GM12875 (cell line): Measurements from ENCODE around the gene SUMO3.

Experiments
- H3K4me3 ChIP-seq: one replicate; pipeline ENCODE4 v1.5.1; 2011; ENCODE audit warnings: low read depth, low read length, control low read depth
- TF ChIP-seq, protein P1 (sequence below): IDR thresholded peaks from 2 replicates; pipeline ENCODE4 v1.5.1; 2011; ENCODE audit warnings: low read depth, mild to moderate bottlenecking, control low read depth, inconsistent platforms, low read length, moderate library complexity, borderline replicate concordance; ENCODE audit not compliant: insufficient read depth

SUMO3 gene

GRCh38 chr21:44766818-44767354 is 51.0 kb downstream of the SUMO3 start:
- TF ChIP-seq, protein P1, sequence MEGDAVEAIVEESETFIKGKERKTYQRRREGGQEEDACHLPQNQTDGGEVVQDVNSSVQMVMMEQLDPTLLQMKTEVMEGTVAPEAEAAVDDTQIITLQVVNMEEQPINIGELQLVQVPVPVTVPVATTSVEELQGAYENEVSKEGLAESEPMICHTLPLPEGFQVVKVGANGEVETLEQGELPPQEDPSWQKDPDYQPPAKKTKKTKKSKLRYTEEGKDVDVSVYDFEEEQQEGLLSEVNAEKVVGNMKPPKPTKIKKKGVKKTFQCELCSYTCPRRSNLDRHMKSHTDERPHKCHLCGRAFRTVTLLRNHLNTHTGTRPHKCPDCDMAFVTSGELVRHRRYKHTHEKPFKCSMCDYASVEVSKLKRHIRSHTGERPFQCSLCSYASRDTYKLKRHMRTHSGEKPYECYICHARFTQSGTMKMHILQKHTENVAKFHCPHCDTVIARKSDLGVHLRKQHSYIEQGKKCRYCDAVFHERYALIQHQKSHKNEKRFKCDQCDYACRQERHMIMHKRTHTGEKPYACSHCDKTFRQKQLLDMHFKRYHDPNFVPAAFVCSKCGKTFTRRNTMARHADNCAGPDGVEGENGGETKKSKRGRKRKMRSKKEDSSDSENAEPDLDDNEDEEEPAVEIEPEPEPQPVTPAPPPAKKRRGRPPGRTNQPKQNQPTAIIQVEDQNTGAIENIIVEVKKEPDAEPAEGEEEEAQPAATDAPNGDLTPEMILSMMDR, result no peak

GRCh38 chr21:44766014-44766817 is 51.6 kb downstream of the SUMO3 start:
- no peak overlapping the region for H3K4me3 ChIP-seq
- TF ChIP-seq, protein P1, result no peak

More at GRCh38 chr21:44766818-44767354, 51.0 kb downstream of the SUMO3 start:
- H3K4me3 ChIP-seq, result no peak overlapping the region

DNA sequence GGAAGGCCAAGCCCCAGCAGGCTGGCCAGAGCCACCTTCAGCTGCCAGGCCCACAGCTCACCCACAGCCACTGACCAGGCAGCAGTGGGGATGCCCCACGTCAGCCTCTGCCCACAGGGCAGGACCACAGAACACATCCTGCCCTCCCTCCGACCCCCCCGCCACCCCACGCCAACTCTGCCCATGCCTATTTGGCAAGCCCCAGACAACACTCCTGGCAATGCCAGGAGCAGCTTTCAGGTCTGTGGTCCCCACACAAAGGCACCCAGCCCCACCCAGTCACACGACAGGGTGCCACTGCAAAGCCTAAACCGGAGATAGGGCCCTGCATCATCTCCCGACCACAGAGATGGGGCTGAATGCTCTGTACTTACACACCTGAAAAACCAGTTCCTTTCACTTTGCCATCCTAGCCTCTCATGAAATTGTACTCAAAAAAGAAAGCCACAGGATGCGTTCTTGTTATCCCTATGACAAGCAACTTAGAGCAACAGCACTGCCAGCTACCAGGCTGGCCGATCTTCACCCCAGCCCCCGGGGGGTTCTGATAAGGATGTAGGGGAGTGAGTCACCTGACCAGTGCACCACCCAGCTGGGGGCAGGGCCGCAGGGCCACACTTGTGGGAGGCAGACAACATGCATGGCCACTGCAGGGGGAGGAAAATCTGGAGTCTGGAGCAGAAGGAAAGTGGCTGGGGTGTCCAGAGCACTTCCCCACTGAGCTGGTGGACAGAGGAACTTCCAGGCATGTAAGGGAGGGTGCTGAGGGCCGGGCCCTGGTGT is 52.4 kb downstream of the SUMO3 start:
- TF ChIP-seq, protein P1, result no peak
- H3K4me3 ChIP-seq, result no peak overlapping the region

DNA sequence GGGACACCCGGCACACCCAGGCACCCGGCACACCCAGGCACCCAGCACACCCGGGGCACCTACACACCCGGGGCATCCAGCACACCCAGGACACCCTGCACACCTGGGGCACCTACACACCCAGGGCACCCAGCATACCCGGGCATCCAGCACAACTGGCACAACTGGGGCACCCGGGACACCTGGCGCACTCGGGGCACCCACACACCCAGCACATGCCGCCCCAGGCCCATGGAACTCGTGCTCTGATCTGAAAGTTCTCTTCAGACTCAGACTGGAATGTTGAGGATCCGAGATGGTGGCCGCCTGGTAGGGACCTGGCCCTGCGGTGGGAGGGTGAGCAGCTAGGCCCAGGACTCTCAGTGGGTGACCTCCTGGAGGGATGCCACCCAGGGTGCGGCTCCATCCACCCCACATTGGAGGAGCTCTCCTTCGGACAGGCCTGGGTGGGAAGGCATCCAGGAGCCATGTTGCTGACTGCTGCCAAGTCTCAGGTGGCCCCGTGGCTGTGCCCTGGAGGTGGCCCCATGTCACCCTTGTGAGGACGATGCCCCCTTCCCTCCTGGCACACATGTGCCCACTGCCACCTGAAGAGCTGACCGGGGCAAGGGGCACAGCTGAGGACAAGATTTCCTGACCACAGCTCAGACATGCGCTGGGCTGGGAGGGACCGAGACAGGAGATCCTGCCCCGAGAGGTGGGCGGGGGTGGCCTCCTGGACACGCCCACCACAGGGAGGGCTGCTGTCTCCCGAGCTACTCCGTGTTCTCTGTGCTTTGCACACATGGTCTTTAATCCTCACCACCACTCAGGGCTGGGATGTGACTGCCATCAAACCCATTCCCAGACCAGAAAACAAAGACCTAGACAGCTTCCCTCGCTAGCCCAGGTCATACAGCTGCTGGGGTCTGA is 53.3 kb downstream of the SUMO3 start:
- no peak overlapping the region for H3K4me3 ChIP-seq
- TF ChIP-seq, protein P1, result no peak

DNA sequence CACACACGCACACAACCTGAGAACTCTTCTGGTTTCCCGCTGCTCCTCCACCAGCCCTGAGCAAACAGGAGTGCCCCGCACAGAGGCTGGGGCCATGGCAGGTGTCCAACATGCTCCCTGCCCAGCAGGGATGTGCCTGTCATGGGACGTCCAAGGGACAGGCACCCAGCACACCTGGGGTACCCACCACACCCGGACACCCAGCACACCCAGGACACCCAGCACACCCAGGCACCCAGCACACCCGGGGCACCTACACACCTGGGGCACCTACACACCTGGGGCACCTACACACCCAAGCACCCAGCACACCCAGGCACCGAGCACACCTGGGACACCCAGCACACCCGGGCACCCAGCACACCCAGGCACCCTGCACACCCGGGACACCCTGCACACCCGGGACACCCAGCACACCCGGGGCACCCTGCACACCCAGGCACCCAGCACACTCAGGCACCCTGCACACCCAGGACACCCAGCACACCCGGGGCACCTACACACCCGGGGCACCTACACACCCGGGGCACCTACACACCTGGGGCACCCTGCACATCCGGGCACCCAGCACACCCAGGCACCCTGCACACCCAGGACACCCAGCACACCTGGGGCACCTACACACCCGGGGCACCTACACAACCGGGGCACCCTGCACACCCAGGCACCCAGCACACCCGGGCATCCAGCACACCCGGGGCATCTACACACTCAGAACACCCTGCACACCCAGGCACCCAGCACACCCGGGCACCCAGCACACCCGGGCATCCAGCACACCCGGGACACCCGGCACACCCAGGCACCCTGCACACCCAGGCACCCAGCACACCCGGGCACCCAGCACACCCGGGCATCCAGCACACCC is 54.2 kb downstream of the SUMO3 start:
- TF ChIP-seq, protein P1, result no peak

DNA sequence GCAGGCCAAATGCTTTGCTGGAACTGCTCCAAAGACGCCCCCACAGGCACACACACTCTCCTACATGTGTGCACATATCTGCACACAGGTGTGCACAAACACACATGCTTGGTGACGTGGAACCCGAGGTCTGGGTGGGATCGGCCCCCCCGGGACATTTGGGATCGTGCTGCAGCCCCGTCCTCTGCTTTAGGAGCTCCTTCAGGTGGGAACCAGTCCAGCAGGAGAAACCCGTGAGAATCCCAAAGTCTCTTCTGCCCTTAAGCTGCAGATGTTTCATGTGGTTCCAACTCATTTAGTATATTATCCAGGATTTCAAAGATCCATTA is 54.8 kb downstream of the SUMO3 start:
- TF ChIP-seq, protein P1, result no peak
- no peak overlapping the region for H3K4me3 ChIP-seq

More for the DNA sequence above, 54.2 kb downstream of the SUMO3 start:
- H3K4me3 ChIP-seq, result no peak overlapping the region
